Activated CD4-positive, alpha-beta T cell treated with anti-CD3 and anti-CD28 coated beads, Interleukin-2, amount 50 U/mL, for 1 hour (primary cell): ENCODE data around the gene TMEM168.
"Not testable (repeated sequence)": the region's sequence is repeated elsewhere in the genome, so short reads cannot be mapped to it uniquely, and the experiment has no call there.

Source experiments
- DNase-seq: peaks from one replicate; pipeline ENCODE4 v3.0.0-alpha.2; 2020

The TMEM168 gene

GRCh38 chr7:112789817-112790585, at the start of gene TMEM168:
TMEM168 (minus strand) TSS chr7:112790393; CDS start chr7:112784825, 5,568 bp downstream.
- DNase-seq = peak; percentile 85

GRCh38 chr7:112835928-112836327, 45.7 kb upstream of the TMEM168 start:
- DNase-seq = not testable (repeated sequence)

GRCh38 chr7:112833082-112833481, 42.9 kb upstream of the TMEM168 start:
- DNase-seq = no peak

GRCh38 chr7:112830769-112831168, 40.6 kb upstream of the TMEM168 start:
- DNase-seq = no peak

DNA sequence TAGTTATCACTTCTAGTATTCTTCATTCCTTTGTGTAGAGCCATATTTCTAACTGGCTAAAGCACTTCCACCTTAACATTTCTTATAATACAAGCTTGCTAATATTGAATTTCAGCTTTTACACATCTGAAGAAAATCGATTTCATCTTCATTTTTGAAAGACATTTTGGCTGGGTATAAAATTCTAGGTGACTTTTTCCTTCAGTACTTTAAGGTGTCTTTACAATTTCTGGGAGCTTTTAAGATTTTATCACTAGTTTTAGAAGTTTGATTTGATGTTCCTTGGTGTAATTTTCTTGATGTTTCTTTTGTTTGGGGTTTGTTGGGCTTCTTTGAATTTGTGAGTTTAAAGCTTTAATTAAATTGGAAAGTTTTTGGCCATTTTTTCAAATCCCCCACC, 38.5 kb upstream of the TMEM168 start:
- DNase-seq = no peak

- no peak for DNase-seq
Observed at GRCh38 chr7:112821345-112821744, 31.2 kb upstream of the TMEM168 start.

DNA sequence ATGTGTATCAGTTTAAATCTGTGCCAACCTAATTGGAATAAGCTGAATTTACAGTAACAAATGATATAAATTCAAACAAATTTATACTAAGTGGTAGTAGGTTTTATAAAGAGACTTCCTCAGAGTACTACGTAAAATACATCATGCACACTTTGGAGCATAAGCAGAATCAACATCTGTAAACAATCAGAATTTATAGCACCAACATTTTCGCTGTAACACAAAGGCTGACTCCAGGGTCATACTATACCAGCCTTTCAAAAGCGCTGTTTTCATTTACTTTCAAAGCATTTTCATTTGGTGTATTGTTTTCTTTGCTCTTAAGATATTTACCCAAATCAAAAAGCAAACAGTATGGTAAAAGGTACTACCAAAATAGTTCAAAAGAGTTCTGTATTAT, 29.3 kb upstream of the TMEM168 start:
- no peak for DNase-seq

DNA sequence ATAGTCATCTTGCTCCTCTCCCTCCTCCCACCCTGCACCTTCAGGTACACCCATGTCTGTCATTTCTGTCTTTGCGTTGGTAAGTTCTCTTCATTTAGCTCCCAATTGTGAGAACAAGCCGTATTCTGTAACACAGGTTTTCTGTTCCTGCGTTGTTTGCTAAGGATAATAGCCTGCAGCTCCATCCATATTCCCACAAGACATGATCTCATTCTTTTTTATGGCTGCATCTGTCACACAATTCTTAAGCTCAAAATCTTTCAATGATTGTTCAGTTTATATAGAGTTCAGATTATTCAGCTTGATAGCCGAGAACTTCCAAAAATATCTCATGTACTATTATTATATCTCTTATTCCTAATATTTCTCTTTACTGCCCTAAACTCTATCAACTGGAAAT, 16.0 kb upstream of the TMEM168 start:
- no peak for DNase-seq

GRCh38 chr7:112802406-112802805, 12.2 kb upstream of the TMEM168 start:
- no peak for DNase-seq

DNA sequence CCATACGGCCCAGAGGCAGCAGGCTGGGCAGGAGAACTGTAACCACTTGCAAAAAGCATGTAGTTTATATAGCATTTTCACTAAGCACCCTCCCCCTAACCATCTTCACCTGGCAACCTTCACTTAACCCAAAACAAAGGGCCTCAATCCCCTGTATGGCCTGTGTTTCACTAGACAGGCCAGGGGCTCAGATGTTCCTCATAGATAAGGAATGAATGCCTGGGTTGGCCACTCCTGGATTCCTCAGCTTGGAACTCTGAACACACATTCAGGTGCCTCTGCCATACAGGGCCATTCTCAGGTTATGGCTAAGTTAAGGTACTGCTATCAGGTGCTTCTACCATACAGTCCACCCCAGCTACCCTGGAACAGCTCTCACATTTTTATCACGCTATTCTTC, 10.3 kb upstream of the TMEM168 start:
- no peak for DNase-seq

DNA sequence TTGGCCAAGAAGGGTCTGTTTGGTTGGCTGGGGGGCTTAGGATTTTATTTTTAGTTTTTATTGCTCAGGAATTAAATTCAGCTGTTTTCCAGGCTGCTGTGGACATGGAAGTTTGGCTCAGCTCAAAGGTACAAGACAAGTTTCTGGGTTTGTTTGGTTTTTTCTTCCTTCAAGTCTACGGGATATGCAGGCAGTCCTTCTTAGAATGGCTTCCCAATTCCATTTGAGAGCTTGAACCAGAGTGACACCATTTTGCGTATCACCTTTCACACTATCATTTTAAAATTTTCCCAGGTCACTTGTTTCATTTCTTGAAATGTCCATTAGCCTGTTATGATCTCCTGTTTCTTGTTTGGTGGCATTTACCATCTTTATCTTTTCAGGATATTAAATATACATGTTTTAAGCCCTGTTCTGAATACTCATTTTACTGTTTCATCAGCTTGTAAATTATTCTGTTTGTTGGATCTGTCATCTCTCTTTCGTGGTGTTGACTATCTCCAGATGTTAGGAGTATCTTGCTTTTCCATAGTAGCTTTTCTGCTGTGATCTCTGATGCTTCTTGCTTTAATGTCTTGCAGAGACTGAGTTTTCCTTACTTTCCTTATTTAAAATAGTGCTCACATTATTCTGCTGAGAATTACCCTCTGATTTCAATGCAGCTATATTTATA, 9.4 kb upstream of the TMEM168 start:
- no peak for DNase-seq

- no peak for DNase-seq
Observed at GRCh38 chr7:112798274-112799159, 8.3 kb upstream of the TMEM168 start.

GRCh38 chr7:112796552-112796951, 6.4 kb upstream of the TMEM168 start:
- DNase-seq = not testable (repeated sequence)

DNA sequence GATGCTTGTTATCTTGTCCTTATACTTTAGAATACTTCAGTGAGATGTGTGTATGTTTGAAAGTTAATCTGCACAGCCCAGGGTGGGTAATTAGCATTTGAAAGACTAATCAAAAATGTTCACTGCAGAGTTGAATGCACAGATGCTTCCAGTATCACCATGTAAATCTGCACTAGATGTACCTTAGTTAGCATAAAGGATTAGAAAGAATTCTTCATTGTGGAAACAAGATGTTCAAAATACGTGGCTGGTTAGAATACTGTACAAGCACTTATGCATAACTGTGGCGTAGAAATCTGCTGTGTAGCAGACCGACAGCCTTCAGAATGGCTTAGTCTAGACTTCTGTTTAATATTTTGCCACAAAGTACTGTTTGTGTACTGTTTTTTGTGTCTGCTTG, 2.2 kb upstream of the TMEM168 start:
- DNase-seq = no peak

DNA sequence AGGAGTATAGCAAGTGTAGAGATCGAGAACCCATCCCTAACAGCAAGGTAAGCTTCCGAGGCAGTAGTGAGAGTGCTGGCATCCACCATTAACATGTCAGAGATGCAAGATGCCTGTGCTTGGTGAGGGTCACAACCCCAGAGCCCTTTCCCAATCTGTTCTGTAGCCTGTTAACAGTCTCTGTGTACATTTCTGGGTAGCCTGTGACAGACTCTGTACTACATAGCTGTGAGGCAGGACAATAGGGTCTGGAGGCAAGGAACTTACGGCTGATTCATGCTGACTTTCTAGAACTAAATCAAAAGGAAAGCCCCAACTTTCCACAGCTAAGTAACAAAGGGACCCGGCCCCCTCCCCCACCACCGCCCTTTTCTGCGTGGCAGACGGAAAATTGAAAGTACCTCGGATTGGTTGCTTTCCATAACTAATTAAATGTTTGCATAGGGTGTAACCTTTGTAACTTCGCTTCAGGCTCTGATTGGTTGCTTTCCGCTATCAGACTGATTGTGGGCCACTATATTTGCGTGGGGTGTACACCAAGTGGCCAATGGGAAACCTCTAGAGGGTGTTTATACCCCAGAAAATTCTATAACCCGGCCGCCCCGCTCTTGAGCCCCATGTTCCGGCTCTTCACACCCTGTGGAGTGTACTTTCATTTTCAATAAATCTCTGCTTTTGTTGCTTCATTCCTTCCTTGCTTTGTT, 1.4 kb upstream of the TMEM168 start:
- DNase-seq = no peak

GRCh38 chr7:112790586-112791003, 402 bp upstream of the TMEM168 start:
- DNase-seq = no peak

DNA sequence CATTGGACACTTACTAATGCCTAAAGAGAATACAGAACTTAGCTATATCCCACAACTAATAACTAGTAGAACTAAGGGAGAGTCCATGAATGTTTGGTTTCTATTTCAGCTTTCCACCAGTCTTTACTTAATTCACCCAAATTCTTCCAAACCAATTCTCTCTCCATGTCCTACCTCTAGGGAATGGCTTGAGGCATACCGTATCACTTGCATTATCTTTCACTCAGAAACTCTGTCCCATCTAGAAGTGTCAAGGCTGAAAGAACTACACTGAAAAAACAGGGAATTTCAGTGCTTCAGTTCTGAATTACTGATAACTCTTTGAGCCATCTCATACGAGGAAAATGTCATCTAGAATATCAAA, 758 bp downstream of the TMEM168 start:
- DNase-seq = no peak

GRCh38 chr7:112788778-112789343, 1.3 kb downstream of the TMEM168 start:
- no peak for DNase-seq

DNA sequence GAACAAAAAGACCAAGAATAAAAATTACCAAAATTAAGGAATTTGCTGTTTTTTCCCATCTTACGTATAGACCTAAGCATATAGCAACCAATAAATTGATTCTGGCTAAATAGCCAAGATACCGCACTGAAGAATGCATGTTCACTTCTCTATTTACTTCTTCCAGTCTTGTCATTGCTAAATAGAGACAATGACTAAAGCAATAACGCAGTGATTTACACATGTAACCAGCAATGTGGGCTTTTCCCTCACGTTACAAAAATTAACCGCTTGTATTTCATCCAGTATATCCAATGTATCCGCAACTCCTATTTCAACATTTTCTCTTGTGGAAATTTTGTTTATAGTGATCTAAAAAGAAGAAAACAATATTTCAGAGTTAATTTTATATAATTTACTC, 5.6 kb downstream of the TMEM168 start:
- no peak for DNase-seq

- no peak for DNase-seq
Observed at GRCh38 chr7:112782498-112782897, 7.7 kb downstream of the TMEM168 start.

DNA sequence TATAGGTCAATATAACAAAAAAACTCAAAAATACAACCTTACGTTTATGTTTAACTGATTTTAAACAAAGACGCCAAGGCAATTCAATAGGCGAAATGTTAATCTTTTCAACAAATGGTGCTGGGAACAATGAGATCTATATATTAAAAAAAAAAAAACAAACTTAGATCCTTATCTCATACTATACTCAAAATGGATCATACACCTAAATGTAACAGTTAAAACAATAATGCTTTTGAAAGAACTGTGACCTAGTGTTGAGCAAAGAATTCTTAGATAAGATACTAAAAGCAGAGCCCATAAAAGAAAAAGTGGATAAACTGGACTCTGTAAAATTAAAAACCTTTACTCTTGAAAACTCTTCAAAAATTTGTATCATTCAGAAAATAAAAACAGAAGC, 8.6 kb downstream of the TMEM168 start:
- DNase-seq = no peak

- no peak for DNase-seq
Observed at GRCh38 chr7:112781110-112781509, 9.1 kb downstream of the TMEM168 start.

DNA sequence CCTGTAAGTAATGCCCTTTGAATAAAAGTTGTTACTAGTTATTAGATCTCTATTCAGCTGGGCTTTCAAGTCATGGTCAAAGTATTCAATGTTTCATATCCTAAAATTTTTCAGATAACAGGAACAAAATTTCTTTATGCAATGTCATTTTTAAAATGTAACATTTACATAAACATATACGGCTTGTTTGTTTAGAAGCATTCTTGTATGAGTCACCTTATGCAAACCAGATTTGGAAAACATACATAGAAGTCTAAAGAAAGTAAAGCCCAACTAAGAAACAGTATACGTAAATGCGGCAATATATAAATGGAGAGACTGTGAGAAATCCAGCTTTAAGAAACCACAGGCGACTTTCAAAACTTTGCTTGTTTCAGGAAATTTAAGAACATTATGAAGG, 10.5 kb downstream of the TMEM168 start:
- DNase-seq = no peak
